Hepatocyte (in vitro differentiated cells): ENCODE measurements around the gene CPM. TPM values are rescaled to one million over a fixed set of nuclear protein-coding genes. Genes with fewer than 3 reads are reported as not detected.

Source experiments
- DNase-seq: peaks from one replicate; pipeline ENCODE4 v3.0.0-alpha.2; 2016; ENCODE audit warnings: low spot score
- H2AFZ ChIP-seq: fragments of 200-600 bp; sonication (generic); 2 replicates; pipeline ENCODE4 v1.6.0; 2016; ENCODE audit warnings: antibody characterized with exemption, mild to moderate bottlenecking
- H3K27ac ChIP-seq: fragments of 200-600 bp; sonication (generic); 2 replicates; pipeline ENCODE4 v1.5.1; 2016; ENCODE audit warnings: mild to moderate bottlenecking
- H3K27me3 ChIP-seq: fragments of 200-600 bp; sonication (generic); 2 replicates; pipeline ENCODE4 v1.6.1; 2016
- H3K36me3 ChIP-seq: fragments of 200-600 bp; sonication (generic); replicated peaks from 2 replicates; pipeline ENCODE4 v1.5.1; 2016; ENCODE audit warnings: low read depth; ENCODE audit not compliant: insufficient read depth
- H3K4me1 ChIP-seq: fragments of 200-600 bp; sonication (generic); 2 replicates; pipeline ENCODE4 v1.5.1; 2016; ENCODE audit warnings: mild to moderate bottlenecking, moderate library complexity; ENCODE audit not compliant: insufficient read depth
- H3K4me2 ChIP-seq: fragments of 200-600 bp; sonication (generic); 2 replicates; pipeline ENCODE4 v1.6.0; 2016
- H3K4me3 ChIP-seq: fragments of 200-600 bp; sonication (generic); 2 replicates; pipeline ENCODE4 v1.5.1; 2016; ENCODE audit warnings: mild to moderate bottlenecking
- H3K79me2 ChIP-seq: fragments of 200-600 bp; sonication (generic); 2 replicates; pipeline ENCODE4 v1.6.0; 2017; ENCODE audit warnings: mild to moderate bottlenecking
- H3K9me2 ChIP-seq: fragments of 200-600 bp; sonication (generic); replicated peaks from 2 replicates; pipeline ENCODE4 v1.6.0; 2017; ENCODE audit warnings: mild to moderate bottlenecking; ENCODE audit not compliant: insufficient read depth
- H3K9me3 ChIP-seq: fragments of 200-600 bp; sonication (generic); 2 replicates; pipeline ENCODE4 v1.5.1; 2016; ENCODE audit warnings: low read depth, mild to moderate bottlenecking
- H4K20me1 ChIP-seq: fragments of 200-600 bp; sonication (generic); 2 replicates; pipeline ENCODE4 v1.6.0; 2016; ENCODE audit warnings: mild to moderate bottlenecking; ENCODE audit not compliant: insufficient read depth, poor library complexity, severe bottlenecking
- EZH2 ChIP-seq: fragments of 200-600 bp; sonication (generic); IDR thresholded peaks from 2 replicates; pipeline ENCODE4 v1.6.1; 2016; ENCODE audit warnings: antibody characterized with exemption, mild to moderate bottlenecking, borderline replicate concordance
- EZH2phosphoT487 ChIP-seq: fragments of 200-600 bp; sonication (generic); IDR thresholded peaks from one replicate; pipeline ENCODE4 v1.6.1; 2018; ENCODE audit warnings: antibody characterized with exemption, mild to moderate bottlenecking, low read depth, moderate library complexity; ENCODE audit not compliant: unreplicated experiment, severe bottlenecking
- WGBS: methylation state at CpG from one replicate; pipeline ENCODE4 v1.1.6; 2016; ENCODE audit warnings: low lambda C conversion rate; ENCODE audit errors: missing lambda C conversion rate; 5-methylcytosine and 5-hydroxymethylcytosine counted together
- polyA plus RNA-seq: library from polyadenylated mRNA; unstranded; fragments of >200 nt; fragmentation: Nextera tagmentation; extraction: Ambion mirVana; gene quantifications from 2 replicates; pipeline ENCODE4 v1.2.1, GENCODE V29; 2016
- total RNA-seq: library from RNA; depleted of rRNA; stranded (reverse); fragments of >200 nt; gene quantifications from 2 replicates; pipeline ENCODE4 v1.2.3, GENCODE V29; 2014
- TF ChIP-seq, protein P1 (sequence below): fragments of 200-600 bp; sonication (generic); IDR thresholded peaks from 2 replicates; pipeline ENCODE4 v1.5.1; 2016; ENCODE audit warnings: antibody characterized with exemption, mild to moderate bottlenecking; ENCODE audit not compliant: poor library complexity

CPM gene
- total and polyA plus RNA-seq, 2 experiments from 2014 or later = 26.8 to 28.0 TPM

- Histone ChIP-seq H3K4me3 (no peak overlapping the region), H3K27me3 (no peaks in the 10 kb centered on the region), H3K9me2 (no peaks in the 10 kb centered on the region), H4K20me1 (no peaks in the 10 kb centered on the region), H2AFZ (no peak overlapping the region), H3K27ac (no peak overlapping the region), H3K4me1 (no peaks in the 10 kb centered on the region), H3K9me3 (no peaks in the 10 kb centered on the region), H3K4me2 (no peak overlapping the region), H3K79me2 (no peaks in the 10 kb centered on the region), H3K36me3 (no peaks in the 10 kb centered on the region)
- 87% methylated on average over 4 of the region's 4 CpGs for WGBS
- DNase-seq = no peak
- TF ChIP-seq EZH2 (no peak), EZH2phosphoT487 (no peak)
- TF ChIP-seq, protein P1, sequence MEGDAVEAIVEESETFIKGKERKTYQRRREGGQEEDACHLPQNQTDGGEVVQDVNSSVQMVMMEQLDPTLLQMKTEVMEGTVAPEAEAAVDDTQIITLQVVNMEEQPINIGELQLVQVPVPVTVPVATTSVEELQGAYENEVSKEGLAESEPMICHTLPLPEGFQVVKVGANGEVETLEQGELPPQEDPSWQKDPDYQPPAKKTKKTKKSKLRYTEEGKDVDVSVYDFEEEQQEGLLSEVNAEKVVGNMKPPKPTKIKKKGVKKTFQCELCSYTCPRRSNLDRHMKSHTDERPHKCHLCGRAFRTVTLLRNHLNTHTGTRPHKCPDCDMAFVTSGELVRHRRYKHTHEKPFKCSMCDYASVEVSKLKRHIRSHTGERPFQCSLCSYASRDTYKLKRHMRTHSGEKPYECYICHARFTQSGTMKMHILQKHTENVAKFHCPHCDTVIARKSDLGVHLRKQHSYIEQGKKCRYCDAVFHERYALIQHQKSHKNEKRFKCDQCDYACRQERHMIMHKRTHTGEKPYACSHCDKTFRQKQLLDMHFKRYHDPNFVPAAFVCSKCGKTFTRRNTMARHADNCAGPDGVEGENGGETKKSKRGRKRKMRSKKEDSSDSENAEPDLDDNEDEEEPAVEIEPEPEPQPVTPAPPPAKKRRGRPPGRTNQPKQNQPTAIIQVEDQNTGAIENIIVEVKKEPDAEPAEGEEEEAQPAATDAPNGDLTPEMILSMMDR = no peak
These were observed 19.3 kb downstream of the CPM start for GRCh38 chr12:68913682-68914081.

- WGBS = 85% methylated on average over 2 of the region's 2 CpGs
- Histone ChIP-seq H3K27me3 (no peaks in the 10 kb centered on the region), H3K36me3 (no peaks in the 10 kb centered on the region), H3K4me2 (no peak overlapping the region), H3K9me3 (no peaks in the 10 kb centered on the region), H3K9me2 (no peaks in the 10 kb centered on the region), H2AFZ (no peak overlapping the region), H4K20me1 (no peaks in the 10 kb centered on the region), H3K27ac (no peak overlapping the region), H3K79me2 (no peaks in the 10 kb centered on the region), H3K4me3 (no peak overlapping the region), H3K4me1 (no peaks in the 10 kb centered on the region)
- no peak for DNase-seq
- no peak for TF ChIP-seq EZH2phosphoT487
- TF ChIP-seq, protein P1 = no peak
- no peak for TF ChIP-seq EZH2
These were observed 20.1 kb downstream of the CPM start for GRCh38 chr12:68912916-68913315.

DNA sequence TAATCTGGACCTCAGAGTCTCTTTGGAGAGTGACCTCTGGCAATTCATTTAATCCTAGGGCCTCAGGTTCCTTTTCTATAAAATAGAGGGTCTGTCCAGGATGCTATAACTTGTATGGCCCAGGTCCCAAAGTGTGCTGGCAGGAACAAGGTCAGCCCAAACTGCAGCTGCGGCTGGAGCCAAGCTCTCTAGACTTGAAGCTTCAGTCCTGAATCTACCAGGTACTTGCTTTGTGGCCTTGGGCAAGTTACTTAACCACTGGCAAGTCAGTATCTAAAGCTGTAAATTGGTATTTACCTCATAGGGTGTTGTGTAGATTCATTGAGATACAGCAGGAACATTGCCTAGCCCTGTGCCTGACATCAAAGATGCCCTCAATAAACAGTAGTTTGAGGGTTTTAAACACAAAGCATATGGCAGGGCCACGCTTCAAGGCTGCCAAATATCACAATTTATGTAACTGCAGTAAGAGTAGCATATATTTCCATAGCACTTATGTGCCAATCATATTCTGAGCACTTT, 21.7 kb downstream of the CPM start:
- WGBS = 72% methylated on average over 2 of the region's 2 CpGs
- no peaks in the 10 kb centered on the region for H3K27me3 ChIP-seq
- H4K20me1 ChIP-seq = no peaks in the 10 kb centered on the region
- TF ChIP-seq EZH2phosphoT487 = no peak
- TF ChIP-seq, protein P1 = no peak
- no peak for TF ChIP-seq EZH2
- no peaks in the 10 kb centered on the region for H3K9me2 ChIP-seq
- H3K27ac ChIP-seq = no peak overlapping the region
- H3K9me3 ChIP-seq = no peaks in the 10 kb centered on the region
- no peak overlapping the region for H3K4me3 ChIP-seq
- H3K79me2 ChIP-seq = no peaks in the 10 kb centered on the region
- DNase-seq = no peak
- no peaks in the 10 kb centered on the region for H3K4me1 ChIP-seq
- H3K4me2 ChIP-seq = no peak overlapping the region
- no peak overlapping the region for H2AFZ ChIP-seq
- no peaks in the 10 kb centered on the region for H3K36me3 ChIP-seq

DNA sequence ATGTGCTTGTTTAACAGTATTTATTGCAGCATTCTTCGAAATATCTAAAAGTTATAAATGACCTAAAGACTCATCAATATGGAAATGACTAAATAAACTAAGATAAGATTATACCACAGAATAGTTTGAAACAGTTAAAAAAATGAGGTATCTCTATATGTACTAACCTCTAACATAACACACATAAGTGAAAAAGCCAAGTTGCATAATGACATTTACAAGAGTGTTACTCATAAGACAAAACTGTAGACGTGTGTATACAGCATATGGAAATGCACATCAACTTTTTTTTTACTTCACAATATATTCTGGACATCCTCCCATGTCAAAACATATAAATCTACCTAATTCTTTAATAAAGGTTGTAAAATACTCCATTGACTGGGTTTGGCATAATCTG, 22.8 kb downstream of the CPM start:
- Histone ChIP-seq H3K9me3 (no peaks in the 10 kb centered on the region), H3K36me3 (no peaks in the 10 kb centered on the region), H3K4me3 (no peak overlapping the region), H3K79me2 (no peaks in the 10 kb centered on the region), H2AFZ (no peak overlapping the region), H3K27me3 (no peaks in the 10 kb centered on the region), H3K4me2 (no peak overlapping the region), H3K4me1 (no peaks in the 10 kb centered on the region), H3K27ac (no peak overlapping the region), H4K20me1 (no peaks in the 10 kb centered on the region), H3K9me2 (no peaks in the 10 kb centered on the region)
- 70% methylated on average over 2 of the region's 2 CpGs for WGBS
- DNase-seq = no peak
- TF ChIP-seq EZH2phosphoT487 (no peak), EZH2 (no peak)
- TF ChIP-seq, protein P1 = no peak
